Activated CD8-positive, alpha-beta memory T cell treated with anti-CD3 and anti-CD28 coated beads, Interleukin-2, amount 50 U/mL, for 4 hours (primary cell): ENCODE data around the gene ADCY7.
A peak's percentile ranks its signal among the peaks of the same experiment; 100 is the strongest.

Experiments
- DNase-seq: peaks from one replicate; pipeline ENCODE4 v3.0.0-alpha.2; 2020

ADCY7 gene

DNA sequence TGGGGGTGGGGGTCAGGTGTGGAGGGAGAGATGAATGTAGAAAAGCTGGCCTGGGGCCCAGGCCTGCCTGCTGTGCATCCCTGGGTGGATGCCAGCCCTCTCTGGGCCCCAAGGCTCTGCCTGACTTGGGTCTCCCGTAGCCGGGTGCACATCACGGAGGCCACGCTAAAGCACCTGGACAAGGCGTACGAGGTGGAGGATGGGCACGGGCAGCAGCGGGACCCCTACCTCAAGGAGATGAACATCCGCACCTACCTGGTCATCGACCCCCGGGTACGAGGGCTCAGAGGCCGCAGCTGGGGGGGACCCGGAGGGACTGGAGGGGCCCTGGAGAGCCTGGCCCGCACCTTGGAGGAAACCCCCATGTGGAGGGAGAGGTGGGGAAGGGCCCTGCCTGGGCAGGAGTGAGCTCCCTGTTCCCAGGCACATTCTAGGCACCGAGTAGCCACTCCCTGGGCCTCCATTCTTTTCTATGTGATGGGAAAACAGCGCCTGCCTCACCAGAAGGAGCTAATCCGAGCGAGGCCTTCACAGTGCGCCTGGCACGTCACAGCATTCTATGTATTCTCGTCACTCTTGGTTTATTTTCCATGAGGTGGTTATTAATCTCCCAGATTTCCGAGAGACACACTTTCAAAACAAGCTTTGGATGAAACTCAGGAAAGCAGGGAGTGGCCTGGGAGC lies 34.7 kb downstream of the ADCY7 start:
- DNase-seq: no peak

DNA sequence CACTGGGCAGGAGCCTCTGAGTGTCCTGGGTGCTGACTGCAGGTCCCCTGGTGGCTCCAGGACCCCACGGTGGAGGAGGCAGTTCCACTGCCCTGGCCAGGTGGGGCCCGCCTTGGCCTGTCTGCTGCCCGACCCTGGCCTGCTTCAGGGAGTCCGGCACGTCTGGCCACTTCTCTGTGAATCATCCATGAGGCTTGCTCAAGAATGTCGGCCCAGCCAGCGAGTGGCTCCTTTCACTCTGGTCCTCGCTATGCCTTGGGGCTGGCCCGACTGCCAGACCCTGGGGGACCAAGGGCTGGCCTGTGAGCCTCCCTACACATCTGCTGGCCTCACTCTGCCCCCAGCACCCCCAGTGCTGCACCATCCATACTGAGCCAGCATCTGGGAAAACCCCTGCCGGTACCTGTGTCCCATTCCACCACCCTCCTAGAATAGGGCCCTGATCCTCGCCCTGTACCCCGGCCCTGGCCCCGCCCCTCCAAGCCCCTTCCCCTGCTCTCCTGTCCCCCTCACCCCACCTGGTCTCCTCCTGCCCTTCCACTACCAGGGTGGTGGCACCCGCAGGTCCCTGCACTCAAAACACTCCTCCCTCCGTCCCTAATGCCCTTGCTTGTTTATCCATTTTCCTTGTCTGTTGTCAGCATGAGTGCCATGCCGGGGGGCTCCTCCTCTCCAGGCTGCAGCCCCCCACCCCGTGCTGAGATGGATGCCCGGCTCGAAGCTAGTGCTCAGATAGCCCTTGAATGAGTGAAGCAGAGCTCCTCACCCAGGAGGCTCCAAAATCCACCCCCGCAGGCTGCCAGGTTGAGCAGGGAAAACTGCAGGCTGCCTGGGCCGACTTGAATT lies 35.5 kb downstream of the ADCY7 start:
- peak; percentile 8 for DNase-seq

DNA sequence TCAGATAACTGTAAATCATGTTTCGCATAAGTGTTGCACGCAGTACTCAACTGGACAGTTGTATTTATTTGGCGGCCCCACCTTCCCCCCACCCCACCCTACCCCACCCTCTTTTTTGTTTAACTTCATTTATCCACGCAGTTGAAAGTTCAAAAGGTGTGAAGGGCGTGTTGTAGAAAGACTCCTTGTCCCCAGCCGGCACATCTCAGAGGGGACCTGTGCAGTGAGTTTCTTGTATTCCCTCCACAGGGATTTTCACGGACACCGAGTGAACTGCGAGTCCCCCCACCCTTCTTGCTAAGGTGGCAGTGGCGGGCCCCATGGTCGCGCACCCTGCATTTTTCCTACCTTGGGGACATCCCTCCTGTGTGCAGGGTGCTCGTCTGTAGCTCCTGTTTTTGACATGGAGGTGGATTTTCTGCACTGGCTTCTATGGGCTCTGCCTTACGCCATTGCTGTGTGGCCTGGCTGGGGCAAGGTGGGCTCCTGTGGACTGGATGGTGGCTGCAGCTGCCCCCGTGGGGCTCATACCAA lies 36.2 kb downstream of the ADCY7 start:
- DNase-seq: peak; percentile 6

DNA sequence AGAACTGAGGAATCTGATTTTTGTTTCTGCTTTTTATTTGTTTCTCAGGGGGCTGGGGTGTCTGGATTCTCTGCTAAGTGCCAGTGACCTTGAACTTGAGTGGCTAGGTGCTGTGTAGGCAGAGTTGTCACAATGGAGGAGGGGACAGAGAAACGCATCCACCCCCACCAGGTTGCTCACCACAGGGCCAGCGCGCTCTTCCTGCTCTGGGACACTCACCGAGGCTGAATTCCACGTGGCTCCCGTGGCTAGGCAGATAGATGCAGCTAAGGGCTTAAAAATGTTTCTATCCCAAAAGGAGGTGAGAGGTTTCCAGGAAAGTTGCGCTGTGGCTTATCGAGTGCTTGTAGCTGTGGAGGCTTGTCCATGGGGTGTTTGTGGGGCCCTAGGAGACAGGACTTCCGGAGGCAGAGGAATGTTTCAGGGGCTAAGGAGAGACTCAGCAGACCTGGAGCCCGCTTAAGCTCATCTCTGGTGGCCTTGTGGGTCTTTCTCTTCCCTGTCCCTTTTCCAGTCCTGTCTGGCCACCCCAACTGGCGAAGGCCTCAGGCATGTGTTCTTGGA lies 36.8 kb downstream of the ADCY7 start:
- DNase-seq: no peak

DNA sequence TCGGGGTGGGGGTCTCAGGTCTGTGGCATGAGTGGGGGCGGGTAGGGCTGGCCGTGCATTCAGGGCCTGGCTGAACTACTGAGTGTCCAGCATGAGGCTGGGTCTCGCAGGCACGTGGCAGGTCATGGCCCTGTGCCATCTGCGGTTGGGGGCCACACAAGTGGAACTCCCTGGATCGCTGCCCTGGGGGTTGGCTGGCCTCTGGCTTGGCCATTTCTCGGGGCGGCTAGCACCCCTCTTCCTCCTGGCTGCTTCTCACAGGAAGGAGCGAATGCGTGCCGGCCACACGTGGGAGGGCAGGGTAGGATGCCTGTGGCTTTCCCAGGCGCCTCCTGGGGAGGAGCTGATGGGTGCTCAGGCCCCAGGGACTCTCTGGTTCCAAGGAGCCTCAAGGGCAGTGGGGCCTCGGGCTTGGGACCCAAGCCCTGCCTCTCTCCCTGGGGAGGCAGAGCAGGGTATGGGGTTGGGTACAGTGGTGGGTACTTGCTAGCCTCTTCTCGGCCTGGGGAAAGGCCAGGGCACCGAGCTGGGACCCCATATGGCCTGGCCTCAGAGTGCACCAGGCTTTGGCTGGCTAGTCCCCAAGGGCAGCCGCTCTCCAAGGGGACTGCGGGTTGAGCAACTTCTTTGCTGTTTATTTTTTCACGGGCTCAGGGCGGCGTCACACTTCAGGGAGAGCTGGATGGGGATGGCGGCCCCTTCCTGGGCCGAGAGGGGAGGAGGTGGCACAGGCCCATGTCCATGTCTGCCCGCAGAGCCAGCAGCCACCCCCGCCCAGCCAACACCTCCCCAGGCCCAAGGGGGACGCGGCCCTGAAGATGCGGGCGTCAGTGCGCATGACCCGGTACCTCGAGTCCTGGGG lies 37.5 kb downstream of the ADCY7 start:
- peak; percentile 10 for DNase-seq

DNA sequence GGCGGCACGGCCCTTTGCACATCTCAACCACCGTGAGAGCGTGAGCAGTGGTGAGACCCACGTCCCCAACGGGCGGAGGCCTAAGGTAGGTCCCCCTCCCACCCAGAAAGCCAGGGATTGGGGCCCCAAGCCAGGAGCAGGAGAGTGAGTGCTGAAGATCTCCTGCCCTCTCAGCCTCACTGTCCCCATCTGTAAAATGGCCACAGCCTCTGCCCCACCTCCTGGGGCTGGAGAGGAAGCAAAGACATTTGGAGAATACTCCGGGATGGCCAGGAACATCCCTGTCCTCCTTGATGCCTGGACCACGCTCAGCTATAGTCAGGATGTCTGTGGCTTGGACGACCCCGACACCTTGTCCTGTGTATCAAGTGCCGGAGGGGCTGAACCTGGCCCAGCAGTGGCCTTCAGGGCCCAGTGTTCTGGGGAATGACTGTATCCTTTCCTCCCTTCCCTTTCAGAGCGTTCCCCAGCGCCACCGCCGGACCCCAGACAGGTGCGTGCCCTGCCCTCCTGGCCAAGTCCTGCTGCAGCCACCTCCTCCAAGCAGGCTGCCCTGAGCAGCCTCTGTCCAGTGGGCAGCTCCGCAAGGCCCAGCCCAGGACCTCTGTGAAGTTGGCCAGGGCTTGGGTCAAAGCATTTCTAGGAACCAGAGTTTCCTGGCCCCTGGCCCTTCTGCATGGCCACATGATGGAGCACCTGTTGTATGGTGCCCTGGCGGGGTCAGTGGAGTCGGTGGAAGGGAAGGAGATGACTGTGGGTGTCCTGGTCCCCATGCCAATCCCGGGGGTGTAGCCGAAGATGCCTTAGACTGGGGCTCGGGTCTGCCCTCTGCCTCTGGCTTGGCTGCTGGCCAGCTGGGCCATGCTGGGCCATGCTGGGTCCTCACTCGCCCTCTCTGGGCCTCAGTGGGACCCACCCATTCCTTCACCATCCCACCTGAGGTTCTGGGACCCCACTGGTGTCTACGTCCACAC lies 38.4 kb downstream of the ADCY7 start:
- no peak for DNase-seq

DNA sequence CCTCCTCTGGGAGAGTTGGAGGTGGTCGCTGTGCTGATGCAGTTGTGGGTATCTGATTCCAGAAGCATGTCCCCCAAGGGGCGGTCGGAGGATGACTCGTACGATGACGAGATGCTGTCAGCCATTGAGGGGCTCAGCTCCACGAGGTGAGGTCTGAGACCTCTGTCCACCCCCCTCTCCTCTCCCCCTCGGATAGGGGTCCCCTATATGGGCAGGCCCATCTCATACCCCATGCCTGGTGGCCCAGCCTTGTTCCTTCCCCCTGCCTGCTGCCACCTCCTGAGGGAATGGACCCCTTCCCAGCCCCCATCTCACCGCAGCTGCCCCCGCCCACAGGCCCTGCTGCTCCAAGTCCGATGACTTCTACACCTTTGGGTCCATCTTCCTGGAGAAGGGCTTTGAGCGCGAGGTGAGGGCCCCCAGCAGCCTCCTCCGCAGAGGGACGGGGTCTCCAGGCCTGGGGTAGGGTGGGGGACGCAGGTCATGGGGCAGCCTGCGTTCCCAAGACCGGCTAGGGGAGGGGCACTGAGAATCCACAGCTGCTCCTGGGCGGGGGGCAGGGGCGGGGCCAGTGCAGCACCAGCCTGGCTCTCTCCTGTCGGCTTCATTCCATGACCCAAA lies 39.2 kb downstream of the ADCY7 start:
- peak; percentile 14 for DNase-seq

DNA sequence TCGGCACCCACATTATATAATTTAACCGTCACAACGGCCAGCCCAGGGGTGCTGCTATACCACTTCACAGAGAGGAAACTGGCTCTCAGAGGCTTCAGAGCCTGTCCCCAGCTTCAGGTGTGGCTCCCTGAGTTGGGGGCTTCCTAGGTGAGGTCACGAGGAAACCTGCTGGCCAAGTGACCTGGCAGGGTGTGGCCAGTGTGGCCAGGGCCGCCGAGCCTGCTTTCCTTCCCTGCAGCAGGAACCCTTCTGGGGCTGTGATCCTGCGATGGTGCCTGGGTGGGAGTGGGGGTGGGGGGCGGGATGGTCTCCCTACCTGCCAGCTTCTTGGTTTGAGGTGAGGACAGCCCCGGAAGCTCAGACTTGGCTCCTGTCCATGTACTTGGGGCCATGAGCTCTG lies 39.9 kb downstream of the ADCY7 start:
- no peak for DNase-seq

DNA sequence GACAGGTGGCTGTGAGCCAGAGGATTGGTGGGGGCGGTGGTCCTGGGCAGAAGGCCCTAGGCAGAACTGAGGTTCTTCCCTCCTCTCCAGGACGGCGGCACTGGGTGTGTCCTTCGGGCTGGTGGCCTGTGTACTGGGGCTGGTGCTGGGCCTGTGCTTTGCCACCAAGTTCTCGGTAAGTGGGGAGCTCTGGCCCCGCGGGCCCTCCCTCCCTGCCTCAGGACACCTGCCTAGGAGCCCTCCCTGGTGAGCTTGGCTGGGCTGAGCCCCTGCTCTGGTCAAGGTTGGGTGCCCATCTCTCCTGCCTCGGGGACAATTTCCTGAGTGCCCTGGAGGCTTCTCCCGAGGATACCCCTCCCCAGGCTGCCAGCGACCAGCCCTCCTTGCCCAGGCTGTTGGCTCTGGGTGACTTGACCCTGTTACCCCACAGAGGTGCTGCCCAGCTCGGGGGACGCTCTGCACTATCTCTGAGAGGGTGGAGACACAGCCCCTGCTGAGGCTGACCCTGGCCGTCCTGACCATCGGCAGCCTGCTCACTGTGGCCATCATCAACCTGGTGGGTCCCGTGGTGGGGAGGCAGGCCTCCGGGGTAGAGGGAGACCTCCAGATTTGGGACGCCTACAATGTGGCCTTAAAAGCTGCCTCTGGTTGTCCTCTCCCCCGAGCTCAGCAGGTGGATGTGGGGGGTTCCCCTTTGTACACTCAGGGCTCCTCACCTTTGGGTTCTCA lies 42.0 kb downstream of the ADCY7 start:
- no peak for DNase-seq

DNA sequence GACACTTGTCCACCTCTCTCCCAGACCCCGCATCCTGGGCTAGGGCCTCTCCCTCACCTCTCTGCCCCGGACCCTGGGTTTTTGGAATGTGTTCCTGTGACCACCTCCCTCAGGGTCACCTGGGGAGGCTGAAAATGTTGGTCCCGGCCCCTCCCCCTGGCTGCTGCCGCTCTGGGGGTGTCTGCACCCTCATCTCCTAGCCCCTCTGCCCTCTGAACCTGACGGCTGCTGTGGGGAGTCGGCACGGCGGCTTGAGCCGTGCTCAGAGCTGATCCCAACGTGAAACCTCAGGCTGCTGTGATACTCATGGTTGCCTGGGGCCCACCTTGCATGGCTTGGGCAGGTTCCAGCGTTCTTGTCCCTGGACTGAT lies 42.8 kb downstream of the ADCY7 start:
- no peak for DNase-seq

DNA sequence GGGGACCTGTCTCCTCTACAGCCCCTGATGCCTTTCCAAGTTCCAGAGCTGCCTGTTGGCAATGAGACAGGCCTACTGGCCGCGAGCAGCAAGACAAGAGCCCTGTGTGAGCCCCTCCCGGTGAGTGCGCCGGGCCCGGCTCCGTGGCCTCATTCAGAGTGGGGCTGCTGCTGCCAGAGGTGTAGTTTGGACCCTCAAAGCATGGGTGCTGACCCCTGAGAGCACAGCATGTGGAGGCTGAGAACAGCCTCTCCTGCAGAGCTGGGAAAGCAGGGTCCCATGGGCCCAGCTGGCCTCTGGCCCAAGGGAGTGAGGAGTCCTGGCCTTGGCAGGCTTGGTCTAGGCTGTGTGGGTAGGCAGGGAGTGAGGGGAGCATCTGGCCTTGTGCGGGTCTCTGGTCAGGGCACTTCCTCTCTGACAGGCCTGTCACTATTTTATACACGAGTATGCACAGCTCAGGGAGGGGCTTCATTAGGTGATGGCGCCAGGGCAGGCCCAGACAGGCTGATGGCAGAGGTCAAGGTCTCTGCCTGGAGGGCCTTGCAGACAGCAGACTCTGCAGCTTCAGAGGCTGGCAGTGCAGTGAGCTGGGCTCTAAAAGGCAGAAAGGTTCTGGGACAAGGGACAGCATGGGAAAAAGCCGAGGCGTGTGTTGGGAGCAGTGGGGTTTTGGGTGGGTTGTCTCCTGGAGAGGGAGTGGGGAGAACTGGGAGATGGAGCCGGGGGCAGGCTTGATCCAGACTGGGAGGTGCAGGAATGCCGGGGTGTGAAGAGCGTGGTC lies 43.4 kb downstream of the ADCY7 start:
- DNase-seq: no peak

DNA sequence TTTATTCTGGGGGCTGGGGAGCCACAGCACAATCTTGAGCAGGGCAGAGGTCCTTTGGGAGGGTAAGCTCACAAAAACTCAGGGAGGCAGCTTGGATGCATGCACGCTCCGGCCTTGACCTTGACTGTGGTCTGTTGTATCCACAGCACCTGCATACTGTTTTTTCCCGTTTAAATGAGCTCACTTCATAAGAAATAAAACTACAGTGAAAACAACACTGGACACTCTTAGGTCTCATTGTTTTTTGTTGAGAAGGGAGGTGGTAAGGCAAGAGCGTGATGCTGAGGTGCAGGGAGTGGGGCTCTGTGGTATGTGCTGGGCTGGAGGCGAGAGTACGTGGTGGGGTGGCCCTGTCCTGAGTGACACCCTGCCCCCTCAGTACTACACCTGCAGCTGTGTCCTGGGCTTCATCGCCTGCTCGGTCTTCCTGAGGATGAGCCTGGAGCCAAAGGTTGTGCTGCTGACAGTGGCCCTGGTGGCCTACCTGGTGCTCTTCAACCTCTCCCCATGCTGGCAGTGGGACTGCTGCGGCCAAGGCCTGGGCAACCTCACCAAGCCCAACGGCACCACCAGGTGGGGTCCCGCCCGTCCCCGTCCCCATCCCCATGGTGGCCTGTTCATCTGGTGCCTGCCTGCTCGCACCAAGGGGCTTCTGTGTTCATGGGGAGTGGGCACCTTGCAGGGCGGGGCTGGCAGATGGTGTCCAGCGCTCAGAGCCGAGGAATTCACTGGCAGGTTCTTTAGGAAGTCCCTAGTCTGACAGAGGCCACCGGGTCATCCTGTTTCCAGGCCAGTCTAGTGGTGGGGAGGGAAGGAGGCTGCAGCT lies 44.2 kb downstream of the ADCY7 start:
- DNase-seq: no peak

DNA sequence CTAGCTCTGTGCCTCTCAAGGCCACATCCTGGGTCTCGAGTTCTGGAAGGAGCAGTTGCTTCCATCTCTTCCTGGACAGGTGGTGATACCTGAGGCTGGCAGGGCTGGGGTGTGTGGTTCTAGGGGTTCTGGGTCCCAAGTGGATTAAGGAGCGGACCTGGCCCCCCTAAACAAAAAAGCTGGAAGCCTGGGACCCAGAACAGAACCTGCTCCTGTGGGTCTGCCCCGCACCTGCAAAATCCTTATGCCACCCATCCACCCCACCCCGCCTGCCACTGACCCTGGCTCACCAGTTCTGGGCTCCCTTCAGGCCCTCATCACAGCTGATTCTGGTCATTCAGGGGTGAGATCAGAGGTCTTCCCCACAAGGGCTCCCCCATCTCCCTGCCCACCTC lies 44.8 kb downstream of the ADCY7 start:
- DNase-seq: no peak

DNA sequence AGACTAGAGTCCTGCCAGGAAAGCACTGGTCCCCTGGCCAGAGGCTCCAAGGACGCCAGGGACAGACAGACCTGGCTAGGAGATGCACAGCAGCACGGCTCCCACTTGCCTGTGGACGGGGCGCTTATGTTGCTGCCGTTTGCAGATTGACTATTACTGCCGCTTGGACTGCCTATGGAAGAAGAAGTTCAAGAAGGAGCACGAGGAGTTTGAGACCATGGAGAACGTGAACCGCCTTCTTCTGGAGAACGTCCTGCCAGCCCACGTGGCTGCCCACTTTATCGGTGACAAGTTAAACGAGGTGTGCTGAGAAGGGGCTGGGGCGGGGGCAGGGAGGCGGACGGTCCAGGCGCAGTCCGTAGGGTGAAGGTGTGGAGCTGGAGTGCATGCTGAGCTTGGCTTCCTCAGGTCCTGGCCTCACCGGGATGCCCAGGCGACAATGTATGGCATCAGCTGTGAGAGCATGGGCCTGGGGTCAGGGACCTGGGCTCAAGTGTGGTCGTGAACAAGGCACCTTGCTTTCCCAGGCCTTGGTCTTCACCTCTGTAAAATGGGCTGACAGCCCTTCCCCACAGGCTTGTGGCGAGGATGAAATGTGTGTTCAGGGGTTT lies 45.6 kb downstream of the ADCY7 start:
- DNase-seq: no peak

DNA sequence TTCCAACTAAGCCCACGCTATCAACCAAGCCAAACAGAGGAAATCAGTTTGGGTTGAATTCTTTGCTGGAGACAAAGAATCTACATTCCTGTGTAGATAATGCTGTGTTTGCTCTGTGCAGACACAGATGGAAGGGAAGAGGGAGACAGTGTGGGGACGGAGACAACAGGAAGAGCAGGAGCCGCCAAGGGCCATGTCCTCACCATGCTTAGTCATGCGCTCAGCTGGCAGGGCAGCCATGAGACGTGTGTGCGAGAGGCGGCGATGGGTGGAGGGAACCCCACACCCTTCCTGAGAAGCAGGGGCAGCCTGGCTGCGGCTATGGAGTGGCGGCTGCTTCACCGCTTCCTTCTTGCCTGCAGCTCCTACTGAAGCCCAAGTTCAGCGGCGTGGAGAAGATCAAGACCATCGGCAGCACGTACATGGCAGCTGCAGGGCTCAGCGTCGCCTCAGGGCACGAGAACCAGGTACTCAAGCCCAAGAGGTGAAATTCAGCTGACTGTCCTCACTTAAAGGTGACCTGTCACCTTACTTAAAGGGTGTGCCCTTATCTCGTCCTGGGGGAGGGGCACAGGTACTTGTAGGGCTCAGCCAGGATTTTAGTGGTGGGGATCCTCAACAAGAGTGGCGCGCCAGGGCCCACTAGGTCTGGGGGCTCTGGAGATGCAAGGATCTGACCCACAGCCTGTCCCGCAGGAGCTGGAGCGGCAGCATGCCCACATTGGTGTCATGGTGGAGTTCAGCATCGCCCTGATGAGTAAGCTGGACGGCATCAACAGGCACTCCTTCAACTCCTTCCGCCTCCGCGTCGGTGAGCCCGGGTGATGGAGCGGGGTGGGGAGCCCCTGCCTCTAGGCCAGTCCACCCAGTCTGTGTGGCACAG lies 47.5 kb downstream of the ADCY7 start:
- peak; percentile 52 for DNase-seq

DNA sequence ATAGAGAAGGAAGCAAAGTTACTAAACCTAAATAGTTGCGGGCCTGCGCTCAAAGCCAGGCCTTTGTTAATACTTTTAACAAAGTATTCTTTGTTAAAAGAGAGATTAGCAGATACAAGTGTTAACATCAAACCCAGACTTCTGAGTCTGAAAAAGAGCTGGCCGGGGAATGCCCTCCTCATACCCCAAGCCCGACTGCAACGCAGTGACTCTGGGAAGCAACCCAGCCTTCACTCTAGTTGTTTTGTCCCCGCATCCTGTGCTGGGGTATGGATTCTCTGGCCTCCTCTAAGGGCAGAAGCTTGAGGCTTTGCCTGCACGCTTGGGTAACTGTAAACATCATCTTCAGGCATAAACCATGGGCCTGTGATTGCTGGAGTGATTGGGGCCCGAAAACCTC lies 48.3 kb downstream of the ADCY7 start:
- DNase-seq: no peak

DNA sequence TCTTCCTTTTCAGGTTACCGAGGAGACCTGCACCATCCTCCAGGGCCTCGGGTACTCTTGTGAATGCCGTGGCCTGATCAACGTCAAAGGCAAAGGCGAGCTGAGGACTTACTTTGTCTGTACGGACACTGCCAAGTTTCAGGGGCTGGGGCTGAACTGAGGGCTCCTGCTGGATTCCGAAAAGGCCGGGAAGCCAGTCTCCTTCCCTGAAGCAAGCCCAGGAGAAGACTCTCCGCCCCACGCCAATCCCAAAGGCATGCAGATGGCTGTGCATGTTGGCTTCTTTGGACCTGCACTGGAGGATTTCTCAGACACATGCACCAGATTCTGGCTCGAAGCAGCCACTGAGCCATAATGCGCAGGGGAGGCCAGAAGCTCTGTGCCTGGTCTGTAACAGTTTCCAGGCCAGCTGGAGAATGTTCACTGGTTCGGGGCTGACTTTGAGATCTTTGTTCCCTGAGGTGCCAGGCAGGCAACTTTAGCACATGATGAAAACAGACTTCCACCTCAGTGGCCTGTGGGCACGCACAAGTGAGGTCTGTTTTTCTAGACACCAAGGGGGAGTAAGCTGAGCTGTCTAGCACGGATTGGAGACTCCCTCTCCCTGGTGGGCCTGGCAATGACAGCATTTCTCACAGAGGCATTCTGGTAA lies 49.1 kb downstream of the ADCY7 start:
- no peak for DNase-seq
